Neural crest cell (in vitro differentiated cells): ENCODE data around the gene CDYL. TPM values are rescaled to one million over a fixed set of nuclear protein-coding genes. Genes with fewer than 3 reads are reported as not detected.

Experiments used
- total RNA-seq: library from RNA; stranded (reverse); gene quantifications from 2 replicates; pipeline ENCODE4 v1.2.1, GENCODE V29; 2021

Gene CDYL
- total RNA-seq, 1 donor from 2014 or later, result 54.2 TPM

Other genes with a start within 250 kb of the CDYL start
- gene RPP40, start 227.6 kb downstream of the CDYL start, total RNA-seq, result 9.3 and 9.7 TPM in 2 replicates